Dedifferentiated amniotic fluid mesenchymal stem cell (primary cell): ENCODE measurements around the gene ATP6V0E2.

Experiments used
- DNase-seq: peaks from one replicate; pipeline ENCODE4 v3.0.0-alpha.2; 2016; ENCODE audit errors: extremely low spot score

Gene ATP6V0E2

GRCh38 chr7:149861728-149862045, 12.1 kb upstream of the ATP6V0E2 start:
- DNase-seq, result no peak

- no peak for DNase-seq
These were observed 11.6 kb upstream of the ATP6V0E2 start for GRCh38 chr7:149862156-149862555.

GRCh38 chr7:149863500-149863899, 10.3 kb upstream of the ATP6V0E2 start:
- DNase-seq, result no peak

- no peak for DNase-seq
These were observed 9.7 kb upstream of the ATP6V0E2 start for GRCh38 chr7:149864023-149864422.

GRCh38 chr7:149864751-149865150, 9.0 kb upstream of the ATP6V0E2 start:
- no peak for DNase-seq

GRCh38 chr7:149865437-149865836, 8.3 kb upstream of the ATP6V0E2 start:
- no peak for DNase-seq

GRCh38 chr7:149866139-149866778, 7.5 kb upstream of the ATP6V0E2 start:
- DNase-seq, result no peak

GRCh38 chr7:149866779-149867447, 6.9 kb upstream of the ATP6V0E2 start:
- no peak for DNase-seq

- DNase-seq, result no peak
These were observed 5.8 kb upstream of the ATP6V0E2 start for GRCh38 chr7:149867762-149868622.

GRCh38 chr7:149868623-149869290, 5.0 kb upstream of the ATP6V0E2 start:
- DNase-seq, result no peak

- DNase-seq, result no peak
These were observed 4.5 kb upstream of the ATP6V0E2 start for GRCh38 chr7:149869291-149869650.

GRCh38 chr7:149869867-149870266, 3.9 kb upstream of the ATP6V0E2 start:
- no peak for DNase-seq

GRCh38 chr7:149870274-149870673, 3.5 kb upstream of the ATP6V0E2 start:
- no peak for DNase-seq

GRCh38 chr7:149870701-149871483, 2.9 kb upstream of the ATP6V0E2 start:
- no peak for DNase-seq

- DNase-seq, result no peak
These were observed 2.2 kb upstream of the ATP6V0E2 start for GRCh38 chr7:149871576-149871975.

- peak; percentile 65 for DNase-seq
These were observed 1.2 kb upstream of the ATP6V0E2 start for GRCh38 chr7:149872419-149873073.

- no peak for DNase-seq
These were observed 338 bp downstream of the ATP6V0E2 start for GRCh38 chr7:149873970-149874643.

GRCh38 chr7:149874644-149875028, 867 bp downstream of the ATP6V0E2 start:
- no peak for DNase-seq

GRCh38 chr7:149875396-149875795, 1.6 kb downstream of the ATP6V0E2 start:
- DNase-seq, result no peak

GRCh38 chr7:149877890-149878522, 4.2 kb downstream of the ATP6V0E2 start:
- DNase-seq, result no peak
